H9 (cell line): ENCODE measurements around the gene UBAP1. TPM values are rescaled to one million over a fixed set of nuclear protein-coding genes. Genes with fewer than 3 reads are reported as not detected.

ENCODE experiments used
- DNase-seq: peaks from one replicate; pipeline ENCODE4 v3.0.0-alpha.2; 2017
- H2AFZ ChIP-seq: one replicate; pipeline ENCODE4 v1.6.1; 2013; ENCODE audit warnings: mild to moderate bottlenecking, low read length, control low read depth, moderate library complexity
- H2AK5ac ChIP-seq: 2 replicates; pipeline ENCODE4 v1.6.1; 2013; ENCODE audit warnings: low read length, control low read depth, mixed read lengths; ENCODE audit not compliant: insufficient read length
- H2BK120ac ChIP-seq: one replicate; pipeline ENCODE4 v1.6.1; 2013; ENCODE audit warnings: low read depth, mild to moderate bottlenecking, low read length, control low read depth, inconsistent platforms; ENCODE audit not compliant: poor library complexity, severe bottlenecking
- H2BK12ac ChIP-seq: 2 replicates; pipeline ENCODE4 v1.6.1; 2013; ENCODE audit warnings: low read length, control low read depth, mixed read lengths, low read depth; ENCODE audit not compliant: insufficient read length
- H2BK15ac ChIP-seq: 2 replicates; pipeline ENCODE4 v1.6.1; 2013; ENCODE audit warnings: low read depth, low read length, control low read depth
- H2BK20ac ChIP-seq: one replicate; pipeline ENCODE4 v1.6.1; 2013; ENCODE audit warnings: low read depth, mild to moderate bottlenecking, low read length, control low read depth, inconsistent platforms; ENCODE audit not compliant: poor library complexity, severe bottlenecking
- H2BK5ac ChIP-seq: 2 replicates; pipeline ENCODE4 v1.6.1; 2013; ENCODE audit warnings: low read length, control low read depth, mixed read lengths; ENCODE audit not compliant: insufficient read length
- H3K14ac ChIP-seq: 2 replicates; pipeline ENCODE4 v1.6.1; 2013; ENCODE audit warnings: low read length, control low read depth; ENCODE audit not compliant: insufficient read depth
- H3K18ac ChIP-seq: 2 replicates; pipeline ENCODE4 v1.6.1; 2013; ENCODE audit warnings: low read depth, mild to moderate bottlenecking, mixed read lengths, low read length, control low read depth; ENCODE audit not compliant: insufficient read length
- H3K23ac ChIP-seq: 2 replicates; pipeline ENCODE4 v1.6.1; 2013; ENCODE audit warnings: low read length, control low read depth, mixed read lengths, low read depth; ENCODE audit not compliant: insufficient read length
- H3K23me2 ChIP-seq: 2 replicates; pipeline ENCODE4 v1.6.1; 2013; ENCODE audit warnings: low read depth, mild to moderate bottlenecking, mixed read lengths, low read length, control low read depth; ENCODE audit not compliant: insufficient read length, poor library complexity, severe bottlenecking
- H3K27ac ChIP-seq: 2 replicates; pipeline ENCODE4 v1.5.1; 2013; ENCODE audit warnings: low read length, control low read depth, mixed read lengths, low read depth; ENCODE audit not compliant: insufficient read length
- H3K27me3 ChIP-seq: 2 replicates; pipeline ENCODE4 v1.6.1; 2013; ENCODE audit warnings: low read length, control low read depth, inconsistent platforms; ENCODE audit not compliant: insufficient read depth
- H3K4ac ChIP-seq: 2 replicates; pipeline ENCODE4 v1.6.1; 2013; ENCODE audit warnings: low read depth, mild to moderate bottlenecking, control low read depth, inconsistent platforms, low read length, moderate library complexity
- H3K4me1 ChIP-seq: 2 replicates; pipeline ENCODE4 v1.6.1; 2013; ENCODE audit warnings: low read length, control low read depth, inconsistent platforms; ENCODE audit not compliant: insufficient read depth
- H3K4me2 ChIP-seq: 2 replicates; pipeline ENCODE4 v1.6.1; 2013; ENCODE audit warnings: low read length, control low read depth, mixed read lengths; ENCODE audit not compliant: insufficient read length, insufficient read depth
- H3K56ac ChIP-seq: 2 replicates; pipeline ENCODE4 v1.6.1; 2013; ENCODE audit warnings: low read depth, mild to moderate bottlenecking, mixed read lengths, low read length, control low read depth; ENCODE audit not compliant: insufficient read length
- H3K79me1 ChIP-seq: 2 replicates; pipeline ENCODE4 v1.6.1; 2013; ENCODE audit warnings: low read depth, mild to moderate bottlenecking, moderate library complexity, low read length, control low read depth, inconsistent platforms; ENCODE audit not compliant: insufficient read depth, poor library complexity, severe bottlenecking
- H3K79me2 ChIP-seq: 2 replicates; pipeline ENCODE4 v1.6.1; 2013; ENCODE audit warnings: low read length, control low read depth, inconsistent platforms; ENCODE audit not compliant: insufficient read depth
- H3K9ac ChIP-seq: 2 replicates; pipeline ENCODE4 v1.6.1; 2013; ENCODE audit warnings: low read length, control low read depth, mixed read lengths; ENCODE audit not compliant: insufficient read length; ENCODE audit errors: extremely low read depth
- H3K9me3 ChIP-seq: one replicate; pipeline ENCODE4 v1.6.1; 2013; ENCODE audit warnings: low read depth, low read length, inconsistent platforms; ENCODE audit not compliant: control insufficient read depth
- H3T11ph ChIP-seq: one replicate; pipeline ENCODE4 v1.6.1; 2013; ENCODE audit warnings: mild to moderate bottlenecking, low read length, control low read depth, inconsistent platforms
- H4K20me1 ChIP-seq: one replicate; pipeline ENCODE4 v1.6.1; 2013; ENCODE audit not compliant: control insufficient read depth, insufficient read length, insufficient read depth
- H4K5ac ChIP-seq: 2 replicates; pipeline ENCODE4 v1.6.1; 2013; ENCODE audit warnings: low read depth, mild to moderate bottlenecking, mixed read lengths, low read length, control low read depth; ENCODE audit not compliant: insufficient read length
- H4K8ac ChIP-seq: replicated peaks from 2 replicates; pipeline ENCODE4 v1.6.1; 2013; ENCODE audit warnings: low read length, control low read depth, mixed read lengths, low read depth; ENCODE audit not compliant: insufficient read length
- H4K91ac ChIP-seq: 2 replicates; pipeline ENCODE4 v1.6.1; 2013; ENCODE audit warnings: low read depth, mild to moderate bottlenecking, moderate library complexity, mixed read lengths, low read length, control low read depth; ENCODE audit not compliant: insufficient read length
- H3K27ac Mint-ChIP-seq, 3 experiments: 2 replicates in 2 of 3; 3 replicates in 1 of 3; pipeline ENCODE4 v1.8.0; 2020 to 2021; ENCODE audit warnings: mixed read lengths in 3 of 3, mild to moderate bottlenecking in 1 of 3, moderate library complexity in 1 of 3
- H3K27me3 Mint-ChIP-seq: 2 replicates; pipeline ENCODE4 v1.8.0; 2021; ENCODE audit warnings: low read depth, mild to moderate bottlenecking, moderate library complexity, mixed read lengths
- H3K36me3 Mint-ChIP-seq, 3 experiments: 2 replicates in 2 of 3; 3 replicates in 1 of 3; pipeline ENCODE4 v1.8.0; 2020 to 2021; ENCODE audit warnings: low read depth in 3 of 3, mixed read lengths in 3 of 3; ENCODE audit not compliant: insufficient read depth in 1 of 3
- H3K4me1 Mint-ChIP-seq, 2 experiments: 2 replicates each; pipeline ENCODE4 v1.8.0; 2020; ENCODE audit warnings: mixed read lengths in 2 of 2
- H3K4me3 Mint-ChIP-seq, 2 experiments: 2 replicates in 1 of 2; 3 replicates in 1 of 2; pipeline ENCODE4 v1.8.0; 2020 to 2021; ENCODE audit warnings: mild to moderate bottlenecking in 2 of 2, mixed read lengths in 2 of 2, moderate library complexity in 1 of 2
- H3K9me3 Mint-ChIP-seq, 2 experiments: 2 replicates in 1 of 2; 3 replicates in 1 of 2; pipeline ENCODE4 v1.8.0; 2020; ENCODE audit warnings: mild to moderate bottlenecking in 2 of 2, mixed read lengths in 2 of 2, moderate library complexity in 1 of 2
- WGBS: extraction: QIAGEN DNeasy Blood & Tissue Kit; methylation state at CpG from one replicate; pipeline ENCODE4 v1.1.7; 2013; ENCODE audit warnings: missing lambda C conversion rate, low lambda C conversion rate, mixed read lengths; ENCODE audit not compliant: insufficient read length; ENCODE audit errors: extremely low coverage; 5-methylcytosine and 5-hydroxymethylcytosine counted together
- total RNA-seq: library from RNA; stranded (reverse); gene quantifications from 2 replicates; pipeline ENCODE4 v1.2.1, GENCODE V29; 2021
- TF ChIP-seq, protein P1 (sequence below): fragments of 200-600 bp; sonication (generic); conservative IDR thresholded peaks from 3 replicates; pipeline ENCODE4 v1.8.0; 2021; ENCODE audit warnings: antibody characterized with exemption, mild to moderate bottlenecking

Gene UBAP1
- total RNA-seq, 1 experiment from 2014 or later = 32.6 TPM

GRCh38 chr9:34139477-34140146, 39.2 kb upstream of the UBAP1 start:
- no peaks in the 10 kb centered on the region for H3K27me3 Mint-ChIP-seq
- Histone ChIP-seq H3K4ac (no peak overlapping the region), H2BK20ac (no peak overlapping the region), H3K79me2 (no peaks in the 10 kb centered on the region), H3K79me1 (no peaks in the 10 kb centered on the region), H3K14ac (no peak overlapping the region), H2BK120ac (no peak overlapping the region), H2BK15ac (no peak overlapping the region), H4K8ac (no peak overlapping the region), H3K4me2 (no peak overlapping the region), H3K27ac (no peak overlapping the region), H3T11ph (no peak overlapping the region), H4K20me1 (no peaks in the 10 kb centered on the region), H3K9me3 (no peaks in the 10 kb centered on the region), H2BK12ac (no peak overlapping the region), H3K23ac (no peak overlapping the region), H2AK5ac (no peak overlapping the region), H2BK5ac (no peak overlapping the region), H3K27me3 (no peaks in the 10 kb centered on the region), H3K4me1 (no peaks in the 10 kb centered on the region), H3K9ac (no peak overlapping the region), H4K5ac (no peak overlapping the region), H3K23me2 (no peaks in the 10 kb centered on the region), H4K91ac (no peak overlapping the region), H3K18ac (no peak overlapping the region), H2AFZ (no peak overlapping the region), H3K56ac (no peak overlapping the region)
- H3K27ac Mint-ChIP-seq = no peak overlapping the region
- TF ChIP-seq, protein P1, sequence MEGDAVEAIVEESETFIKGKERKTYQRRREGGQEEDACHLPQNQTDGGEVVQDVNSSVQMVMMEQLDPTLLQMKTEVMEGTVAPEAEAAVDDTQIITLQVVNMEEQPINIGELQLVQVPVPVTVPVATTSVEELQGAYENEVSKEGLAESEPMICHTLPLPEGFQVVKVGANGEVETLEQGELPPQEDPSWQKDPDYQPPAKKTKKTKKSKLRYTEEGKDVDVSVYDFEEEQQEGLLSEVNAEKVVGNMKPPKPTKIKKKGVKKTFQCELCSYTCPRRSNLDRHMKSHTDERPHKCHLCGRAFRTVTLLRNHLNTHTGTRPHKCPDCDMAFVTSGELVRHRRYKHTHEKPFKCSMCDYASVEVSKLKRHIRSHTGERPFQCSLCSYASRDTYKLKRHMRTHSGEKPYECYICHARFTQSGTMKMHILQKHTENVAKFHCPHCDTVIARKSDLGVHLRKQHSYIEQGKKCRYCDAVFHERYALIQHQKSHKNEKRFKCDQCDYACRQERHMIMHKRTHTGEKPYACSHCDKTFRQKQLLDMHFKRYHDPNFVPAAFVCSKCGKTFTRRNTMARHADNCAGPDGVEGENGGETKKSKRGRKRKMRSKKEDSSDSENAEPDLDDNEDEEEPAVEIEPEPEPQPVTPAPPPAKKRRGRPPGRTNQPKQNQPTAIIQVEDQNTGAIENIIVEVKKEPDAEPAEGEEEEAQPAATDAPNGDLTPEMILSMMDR = peak; percentile 40; the same call in 2 of the 3 replicates
- H3K9me3 Mint-ChIP-seq = peaks cover 4 to 6% of the 10 kb centered on the region in 2 experiments; a peak in 4 of 5 replicates
- peaks cover 0 to 4% of the 10 kb centered on the region in 2 experiments; a peak in 1 of 4 replicates for H3K4me1 Mint-ChIP-seq
- no CpG with 5 or more reads among the region's 5 CpGs for WGBS
- no peak for DNase-seq
- no peak overlapping the region for H3K4me3 Mint-ChIP-seq
- no peaks in the 10 kb centered on the region; a peak in 1 of 7 replicates for H3K36me3 Mint-ChIP-seq
